Stimulated activated CD4-positive, alpha-beta T cell treated with anti-CD3 and anti-CD28 coated beads, Interleukin-12 subunit alpha, Interleukin-12 subunit beta, amount 100 ng/mL, for 48 hours (primary cell): ENCODE measurements around the gene GTPBP2.
"Not testable (repeated sequence)": the region's sequence is repeated elsewhere in the genome, so short reads cannot be mapped to it uniquely, and the experiment has no call there.

ENCODE experiments used
- DNase-seq, 3 donors: peaks; one replicate each; pipeline ENCODE4 v3.0.0-alpha.2; 2020; ENCODE audit warnings: low read depth in 2 of 3, low spot score in 1 of 3

GTPBP2 gene

GRCh38 chr6:43629104-43629504 is at the start of gene GTPBP2:
Gene GTPBP2 (minus strand): TSS chr6:43629264. CDS start chr6:43629162, 102 bp downstream.
- peak; percentile 88 to 97 (median 95) for DNase-seq

GRCh38 chr6:43678341-43678740 is 49.3 kb upstream of the GTPBP2 start:
- no peak for DNase-seq

- no peak for DNase-seq
These were observed 48.7 kb upstream of the GTPBP2 start for GRCh38 chr6:43677759-43678158.

- no peak for DNase-seq
These were observed 48.0 kb upstream of the GTPBP2 start for GRCh38 chr6:43676962-43677606.

- no peak for DNase-seq
These were observed 45.9 kb upstream of the GTPBP2 start for GRCh38 chr6:43674921-43675320.

- DNase-seq: no peak
These were observed 45.2 kb upstream of the GTPBP2 start for GRCh38 chr6:43674291-43674690.

- no peak for DNase-seq
These were observed 44.5 kb upstream of the GTPBP2 start for GRCh38 chr6:43673444-43674084.

GRCh38 chr6:43671801-43672690 is 43.0 kb upstream of the GTPBP2 start:
- no peak for DNase-seq

GRCh38 chr6:43671011-43671800 is 42.1 kb upstream of the GTPBP2 start:
- DNase-seq: no peak

- DNase-seq: no peak
These were observed 41.5 kb upstream of the GTPBP2 start for GRCh38 chr6:43670623-43670986.

- DNase-seq: peak in 2 of 3 donors; percentile 21 to 30
These were observed 41.0 kb upstream of the GTPBP2 start for GRCh38 chr6:43669922-43670622.

GRCh38 chr6:43669050-43669921 is 40.2 kb upstream of the GTPBP2 start:
- no peak for DNase-seq

- peak; percentile 30 to 51 (median 42) for DNase-seq
These were observed 39.3 kb upstream of the GTPBP2 start for GRCh38 chr6:43668151-43669028.

GRCh38 chr6:43667245-43668150 is 38.4 kb upstream of the GTPBP2 start:
- DNase-seq: peak; percentile 72 to 80 (median 78)

GRCh38 chr6:43666196-43666920 is 37.3 kb upstream of the GTPBP2 start:
- no peak for DNase-seq

- DNase-seq: no peak
These were observed 36.3 kb upstream of the GTPBP2 start for GRCh38 chr6:43665376-43665775.

- not testable (repeated sequence) for DNase-seq
These were observed 33.9 kb upstream of the GTPBP2 start for GRCh38 chr6:43662948-43663347.
